ENCODE results near the gene GAGE2A.
"Not testable (repeated sequence)": the region's sequence is repeated elsewhere in the genome, so short reads cannot be mapped to it uniquely, and the experiment has no call there.

Gene GAGE2A

GRCh38 chrX:49589196-49589595, at the start of gene GAGE2A:
TSS of gene GAGE2A (plus strand) at chrX:49589496. CDS start at chrX:49590651, 1,155 bp downstream.
- DNase-seq (ENCODE audit: low read depth), result not testable (repeated sequence)

GRCh38 chrX:49541433-49541832, 47.9 kb upstream of the GAGE2A start, which contains the start of gene GAGE12D:
TSS of gene GAGE12D (plus strand) at chrX:49541733. CDS start at chrX:49542888, 1,155 bp downstream.
- not testable (repeated sequence) for DNase-seq (ENCODE audit: low read depth)

- DNase-seq (ENCODE audit: low read depth), result not testable (repeated sequence)
Observed at GRCh38 chrX:49550989-49551388, 38.3 kb upstream of the GAGE2A start, which contains the start of gene GAGE12E. TSS of gene GAGE12E (plus strand) at chrX:49551289. CDS start at chrX:49552444, 1,155 bp downstream.

- not testable (repeated sequence) for DNase-seq (ENCODE audit: low read depth)
Observed at GRCh38 chrX:49560542-49560941, 28.8 kb upstream of the GAGE2A start, which contains the start of gene GAGE12F. TSS of gene GAGE12F (plus strand) at chrX:49560842. CDS start at chrX:49561997, 1,155 bp downstream.

GRCh38 chrX:49568728-49569127, 20.6 kb upstream of the GAGE2A start:
- DNase-seq (ENCODE audit: low read depth), result not testable (repeated sequence)

GRCh38 chrX:49569152-49569551, 20.1 kb upstream of the GAGE2A start:
- not testable (repeated sequence) for DNase-seq (ENCODE audit: low read depth)

GRCh38 chrX:49570100-49570499, 19.2 kb upstream of the GAGE2A start, which contains the start of gene GAGE12G:
TSS of gene GAGE12G (plus strand) at chrX:49570400. CDS start at chrX:49571555, 1,155 bp downstream.
- DNase-seq (ENCODE audit: low read depth), result not testable (repeated sequence)

GRCh38 chrX:49579649-49580048, 9.6 kb upstream of the GAGE2A start, which contains the start of gene GAGE12H:
TSS of gene GAGE12H (plus strand) at chrX:49579949. CDS start at chrX:49581104, 1,155 bp downstream.
- DNase-seq (ENCODE audit: low read depth), result not testable (repeated sequence)

- not testable (repeated sequence) for DNase-seq (ENCODE audit: low read depth)
Observed at GRCh38 chrX:49589769-49590478, 628 bp downstream of the GAGE2A start.

- not testable (repeated sequence) for DNase-seq (ENCODE audit: low read depth)
Observed at GRCh38 chrX:49590488-49590887, 1.2 kb downstream of the GAGE2A start.

- DNase-seq (ENCODE audit: low read depth), result not testable (repeated sequence)
Observed at GRCh38 chrX:49598720-49599119, 9.4 kb downstream of the GAGE2A start, which contains the start of gene GAGE1. TSS of gene GAGE1 (plus strand) at chrX:49599020. CDS start at chrX:49600175, 1,155 bp downstream.

GRCh38 chrX:49610718-49611310, 21.5 kb downstream of the GAGE2A start:
- no peak for DNase-seq (ENCODE audit: low read depth)

GRCh38 chrX:49618574-49618973, 29.3 kb downstream of the GAGE2A start:
- DNase-seq (ENCODE audit: low read depth), result no peak

- DNase-seq (ENCODE audit: low read depth), result no peak
Observed at GRCh38 chrX:49627086-49627777, 37.9 kb downstream of the GAGE2A start.

GRCh38 chrX:49644991-49645637, 55.8 kb downstream of the GAGE2A start:
- DNase-seq (ENCODE audit: low read depth), result no peak
